Left forelimb (tissue), 1 donor: Measurements from ENCODE around the gene MED17.
"Not testable (repeated sequence)": the region's sequence is repeated elsewhere in the genome, so short reads cannot be mapped to it uniquely, and the experiment has no call there.

Experiments used
- DNase-seq: peaks from one replicate; pipeline ENCODE4 v3.0.0-alpha.2; 2018; ENCODE audit warnings: low spot score

The MED17 gene

GRCh38 chr11:93784145-93784934, at the start of gene MED17:
Gene MED17 (plus strand): TSS chr11:93784282. CDS start chr11:93784514, 232 bp downstream.
- DNase-seq: peak; percentile 93

- no peak for DNase-seq
Measured at GRCh38 chr11:93734427-93735222, 49.5 kb upstream of the MED17 start.

- DNase-seq: no peak
Measured at GRCh38 chr11:93735627-93736026, 48.5 kb upstream of the MED17 start.

- no peak for DNase-seq
Measured at GRCh38 chr11:93736129-93736528, 48.0 kb upstream of the MED17 start.

GRCh38 chr11:93737904-93738612, 46.0 kb upstream of the MED17 start:
- no peak for DNase-seq

GRCh38 chr11:93738647-93739081, 45.4 kb upstream of the MED17 start:
- no peak for DNase-seq

GRCh38 chr11:93740031-93740729, 43.9 kb upstream of the MED17 start:
- no peak for DNase-seq

- DNase-seq: peak; percentile 73
Measured at GRCh38 chr11:93740730-93741093, 43.4 kb upstream of the MED17 start.

- peak; percentile 97 for DNase-seq
Measured at GRCh38 chr11:93741094-93741881, 42.8 kb upstream of the MED17 start, which contains the start of the genes C11orf54 and TAF1D. Gene C11orf54 (plus strand): TSS chr11:93741672. CDS start chr11:93747394, 5,722 bp downstream. Gene TAF1D (minus strand): TSS chr11:93741495. CDS start chr11:93739304, 2,191 bp downstream.

GRCh38 chr11:93741882-93742226, 42.2 kb upstream of the MED17 start:
- DNase-seq: no peak

GRCh38 chr11:93743291-93743690, 40.8 kb upstream of the MED17 start:
- DNase-seq: no peak

GRCh38 chr11:93744669-93745004, 39.4 kb upstream of the MED17 start:
- DNase-seq: no peak

- not testable (repeated sequence) for DNase-seq
Measured at GRCh38 chr11:93745005-93745755, 38.9 kb upstream of the MED17 start.

- DNase-seq: no peak
Measured at GRCh38 chr11:93746101-93746500, 38.0 kb upstream of the MED17 start.

- DNase-seq: no peak
Measured at GRCh38 chr11:93747122-93747521, 37.0 kb upstream of the MED17 start.

GRCh38 chr11:93751001-93751400, 33.1 kb upstream of the MED17 start:
- no peak for DNase-seq

- DNase-seq: no peak
Measured at GRCh38 chr11:93753241-93753640, 30.8 kb upstream of the MED17 start.

- DNase-seq: no peak
Measured at GRCh38 chr11:93756748-93757147, 27.3 kb upstream of the MED17 start.

- DNase-seq: no peak
Measured at GRCh38 chr11:93757301-93757700, 26.8 kb upstream of the MED17 start.
